ENCODE measurements around the gene TAS2R42. TPM values are rescaled to one million over a fixed set of nuclear protein-coding genes. Genes with fewer than 3 reads are reported as not detected.

TAS2R42 gene
- polyA plus RNA-seq, 1 donor, result not detected

GRCh38 chr12:11143352-11143751, 43.4 kb downstream of the TAS2R42 start:
- DNase-seq, result no peak

- DNase-seq, result no peak
Observed at GRCh38 chr12:11136075-11136474, 50.7 kb downstream of the TAS2R42 start.

Other genes starting within 250 kb of the TAS2R42 start
- gene TAS2R14, start 247.7 kb downstream of the TAS2R42 start, polyA plus RNA-seq (ENCODE audit: insufficient read length), result 2.5 TPM
- not detected for gene TAS2R50, start 200.0 kb downstream of the TAS2R42 start, polyA plus RNA-seq (ENCODE audit: insufficient read length)
- gene TAS2R20, start 188.6 kb downstream of the TAS2R42 start, polyA plus RNA-seq (ENCODE audit: insufficient read length), result 1.3 TPM
- gene TAS2R19, start 164.3 kb downstream of the TAS2R42 start, polyA plus RNA-seq (ENCODE audit: insufficient read length), result 1.3 TPM
- gene TAS2R31, start 155.5 kb downstream of the TAS2R42 start, polyA plus RNA-seq (ENCODE audit: insufficient read length), result 0.90 TPM
- gene TAS2R46, start 124.6 kb downstream of the TAS2R42 start, polyA plus RNA-seq (ENCODE audit: insufficient read length), result not detected
- gene TAS2R43, start 94.6 kb downstream of the TAS2R42 start, polyA plus RNA-seq (ENCODE audit: insufficient read length), result 0.27 TPM
- 0.14 TPM for gene TAS2R30, start 52.3 kb downstream of the TAS2R42 start, polyA plus RNA-seq (ENCODE audit: insufficient read length)
- 11.9 TPM for gene SMIM10L1, start 15.7 kb downstream of the TAS2R42 start, polyA plus RNA-seq (ENCODE audit: insufficient read length)
- gene PRB3, start 82.8 kb upstream of the TAS2R42 start, polyA plus RNA-seq (ENCODE audit: insufficient read length), result not detected
- gene PRB4, start 123.5 kb upstream of the TAS2R42 start, polyA plus RNA-seq (ENCODE audit: insufficient read length), result not detected
- gene PRB2, start 208.6 kb upstream of the TAS2R42 start, polyA plus RNA-seq (ENCODE audit: insufficient read length), result not detected

All from hindlimb muscle (tissue), 1 donor.